Measurements from ENCODE around the gene PSMC5. TPM values are rescaled to one million over a fixed set of nuclear protein-coding genes. Genes with fewer than 3 reads are reported as not detected.

PSMC5 gene
- total and polyA plus RNA-seq, 9 of the 15 experiments (the other 6 are each of a cell fraction or from before 2014, with no cell fraction given), result 89.2 to 393 (median 161) TPM

GRCh38 chr17:63827002-63827800 lies at the start of gene PSMC5, which contains the start of gene FTSJ3 (continued):
- TF ChIP-seq ZNF511 (CRISPR knock-in tag; IDR thresholded peaks at IDR 0.05), result 0 out of 2 replicates have a peak, but pooled peaks have one; percentile 84
- no peak for TF ChIP-seq STAT5B (CRISPR knock-in tag; IDR thresholded peaks at IDR 0.05)
- TF ChIP-seq CREB5 (CRISPR knock-in tag; IDR thresholded peaks at IDR 0.05), result 0 out of 2 replicates have a peak, but pooled peaks have one; percentile 30
- peak; percentile 69 for TF ChIP-seq ATF7 (IDR thresholded peaks at IDR 0.05)
- TF ChIP-seq ZNF668 (CRISPR knock-in tag; IDR thresholded peaks at IDR 0.05), result no peak
- TF ChIP-seq LEF1 (IDR thresholded peaks at IDR 0.05), result no peak
- TF ChIP-seq TSHZ1 (CRISPR knock-in tag; IDR thresholded peaks at IDR 0.05), result no peak
- TF ChIP-seq MAX (CRISPR knock-in tag; IDR thresholded peaks at IDR 0.05), result peak; percentile 55
- no peak for TF ChIP-seq SLC30A9 (CRISPR knock-in tag; IDR thresholded peaks at IDR 0.05)
- no peak for TF ChIP-seq RBM34 (IDR thresholded peaks at IDR 0.05; ENCODE audit: borderline replicate concordance, insufficient read depth, low read length)
- no peak for TF ChIP-seq SMARCA4 (IDR thresholded peaks at IDR 0.05)
- TF ChIP-seq JUND (IDR thresholded peaks at IDR 0.05; ENCODE audit: borderline replicate concordance, low read depth, low read length), result peak; percentile 72
- TF ChIP-seq JUND (tag; IDR thresholded peaks at IDR 0.05; ENCODE audit: borderline replicate concordance, low read depth, low read length), result peak; percentile 41; the same call in 1 of the 3 replicates
- peak; percentile 89 for TF ChIP-seq ELF2 (CRISPR knock-in tag; IDR thresholded peaks at IDR 0.05)
- no peak for TF ChIP-seq BCL6 (CRISPR knock-in tag; IDR thresholded peaks at IDR 0.05)
- TF ChIP-seq ZFP36 (IDR thresholded peaks at IDR 0.05; ENCODE audit: low read depth, low read length, partially characterized antibody), result no peak
- TF ChIP-seq KAT7 (CRISPR knock-in tag; IDR thresholded peaks at IDR 0.05; ENCODE audit: borderline replicate concordance), result peak; percentile 98
- TF ChIP-seq FOXP1 (CRISPR knock-in tag; IDR thresholded peaks at IDR 0.05), result 0 out of 2 replicates have a peak, but pooled peaks have one; percentile 74
- TF ChIP-seq ZNF263 (CRISPR knock-in tag; IDR thresholded peaks at IDR 0.05; ENCODE audit: borderline replicate concordance), result no peak
- no peak; the same call in 1 of the 2 replicates for TF ChIP-seq ZNF436 (CRISPR knock-in tag; IDR thresholded peaks at IDR 0.05)
- TF ChIP-seq ETV1 (tag; conservative IDR thresholded peaks at IDR 0.05; ENCODE audit: low read depth), result peak; percentile 94
- peak; percentile 74 for TF ChIP-seq PCBP1 (IDR thresholded peaks at IDR 0.05; ENCODE audit: low read depth, low read length, poor library complexity, severe bottlenecking)
- TF ChIP-seq ZNF76 (CRISPR knock-in tag; IDR thresholded peaks at IDR 0.05; ENCODE audit: borderline replicate concordance), result 0 out of 2 replicates have a peak, but pooled peaks have one; percentile 13

Measured in K562 (cell line).